UCSD-AML1 (cell line): ENCODE data around the gene ABLIM3.

Experiments used
- DNase-seq: peaks from one replicate; lab custom pipeline; 2025; ENCODE audit not compliant: unreplicated experiment; lab: John Stamatoyannopoulos, UW

The ABLIM3 gene

GRCh38 chr5:149132474-149132873, 8.8 kb upstream of the ABLIM3 start:
- no peak for DNase-seq

GRCh38 chr5:149133795-149134777, 7.2 kb upstream of the ABLIM3 start:
- no peak for DNase-seq

GRCh38 chr5:149134778-149135500, 6.4 kb upstream of the ABLIM3 start:
- DNase-seq: no peak

- no peak for DNase-seq
Measured at GRCh38 chr5:149135536-149136201, 5.6 kb upstream of the ABLIM3 start.

GRCh38 chr5:149138182-149138923, 2.9 kb upstream of the ABLIM3 start:
- no peak for DNase-seq

GRCh38 chr5:149140197-149141002, 893 bp upstream of the ABLIM3 start:
- DNase-seq: no peak

GRCh38 chr5:149141957-149142851, 911 bp downstream of the ABLIM3 start:
- peak; percentile 52 for DNase-seq

- DNase-seq: no peak
Measured at GRCh38 chr5:149143470-149143869, 2.2 kb downstream of the ABLIM3 start.

- no peak for DNase-seq
Measured at GRCh38 chr5:149144637-149145036, 3.3 kb downstream of the ABLIM3 start.

GRCh38 chr5:149145138-149145537, 3.8 kb downstream of the ABLIM3 start:
- no peak for DNase-seq

GRCh38 chr5:149147676-149148075, 6.4 kb downstream of the ABLIM3 start:
- no peak for DNase-seq

- DNase-seq: no peak
Measured at GRCh38 chr5:149149942-149150341, 8.6 kb downstream of the ABLIM3 start.

- DNase-seq: no peak
Measured at GRCh38 chr5:149150457-149150856, 9.2 kb downstream of the ABLIM3 start.

- no peak for DNase-seq
Measured at GRCh38 chr5:149151717-149152116, 10.4 kb downstream of the ABLIM3 start.

- DNase-seq: no peak
Measured at GRCh38 chr5:149152317-149152746, 11.0 kb downstream of the ABLIM3 start.

- no peak for DNase-seq
Measured at GRCh38 chr5:149153193-149153750, 12.0 kb downstream of the ABLIM3 start.

- no peak for DNase-seq
Measured at GRCh38 chr5:149153751-149154610, 12.7 kb downstream of the ABLIM3 start.

GRCh38 chr5:149154650-149155049, 13.4 kb downstream of the ABLIM3 start:
- DNase-seq: no peak
